ENCODE measurements around the gene AQR.
"Not testable (repeated sequence)": the region's sequence is repeated elsewhere in the genome, so short reads cannot be mapped to it uniquely, and the experiment has no call there.

AQR gene

GRCh38 chr15:34953851-34954250, 15.7 kb downstream of the AQR start:
- DNase-seq (ENCODE audit: low spot score): no peak
- no peak for FAIRE-seq

GRCh38 chr15:34952481-34952880, 17.1 kb downstream of the AQR start:
- FAIRE-seq (no peak), DNase-seq (ENCODE audit: low spot score) (no peak)

GRCh38 chr15:34951993-34952392, 17.5 kb downstream of the AQR start:
- FAIRE-seq: no peak
- no peak for DNase-seq (ENCODE audit: low spot score)

- DNase-seq (ENCODE audit: low spot score) (no peak), FAIRE-seq (no peak)
Measured at GRCh38 chr15:34944936-34945335, 24.6 kb downstream of the AQR start.

- FAIRE-seq (no peak), DNase-seq (ENCODE audit: low spot score) (no peak)
Measured at GRCh38 chr15:34943711-34944110, 25.8 kb downstream of the AQR start.

GRCh38 chr15:34943264-34943663, 26.3 kb downstream of the AQR start:
- not testable (repeated sequence) for FAIRE-seq; DNase-seq (ENCODE audit: low spot score)

- DNase-seq (ENCODE audit: low spot score) (no peak), FAIRE-seq (no peak)
Measured at GRCh38 chr15:34942363-34942762, 27.2 kb downstream of the AQR start.

GRCh38 chr15:34941831-34942230, 27.7 kb downstream of the AQR start:
- DNase-seq (ENCODE audit: low spot score): no peak
- no peak for FAIRE-seq

- no peak for FAIRE-seq
Measured at GRCh38 chr15:34941185-34941698, 28.3 kb downstream of the AQR start.

GRCh38 chr15:34933432-34933975, 36.0 kb downstream of the AQR start:
- no peak for FAIRE-seq
- DNase-seq (ENCODE audit: low spot score): no peak

More at GRCh38 chr15:34941185-34941698, 28.3 kb downstream of the AQR start:
- no peak for DNase-seq (ENCODE audit: low spot score)

GRCh38 chr15:34928349-34928748, 41.2 kb downstream of the AQR start:
- not testable (repeated sequence) for FAIRE-seq; DNase-seq (ENCODE audit: low spot score)

- DNase-seq (ENCODE audit: low spot score) (no peak), FAIRE-seq (no peak)
Measured at GRCh38 chr15:34927726-34928125, 41.8 kb downstream of the AQR start.

GRCh38 chr15:34914317-34914716, 55.2 kb downstream of the AQR start:
- FAIRE-seq (no peak), DNase-seq (ENCODE audit: low spot score) (no peak)

GRCh38 chr15:34905047-34905446, 64.5 kb downstream of the AQR start:
- FAIRE-seq (no peak), DNase-seq (ENCODE audit: low spot score) (no peak)

- DNase-seq (ENCODE audit: low spot score) (no peak), FAIRE-seq (no peak)
Measured at GRCh38 chr15:34904527-34904926, 65.0 kb downstream of the AQR start.

GRCh38 chr15:34900748-34901147, 68.8 kb downstream of the AQR start:
- DNase-seq (ENCODE audit: low spot score): no peak
- FAIRE-seq: no peak

GRCh38 chr15:34896183-34896582, 73.4 kb downstream of the AQR start:
- DNase-seq (ENCODE audit: low spot score): no peak
- no peak for FAIRE-seq

- FAIRE-seq (no peak), DNase-seq (ENCODE audit: low spot score) (no peak)
Measured at GRCh38 chr15:34893967-34894366, 75.6 kb downstream of the AQR start.

GRCh38 chr15:34892963-34893591, 76.5 kb downstream of the AQR start:
- FAIRE-seq (no peak), DNase-seq (ENCODE audit: low spot score) (no peak)

GRCh38 chr15:34890424-34890823, 79.1 kb downstream of the AQR start:
- no peak for FAIRE-seq

GRCh38 chr15:34889476-34889875, 80.1 kb downstream of the AQR start:
- DNase-seq (ENCODE audit: low spot score): no peak
- no peak for FAIRE-seq

More at GRCh38 chr15:34890424-34890823, 79.1 kb downstream of the AQR start:
- no peak for DNase-seq (ENCODE audit: low spot score)

GRCh38 chr15:34886134-34886533, 83.4 kb downstream of the AQR start:
- FAIRE-seq (no peak), DNase-seq (ENCODE audit: low spot score) (no peak)

- FAIRE-seq (no peak), DNase-seq (ENCODE audit: low spot score) (no peak)
Measured at GRCh38 chr15:34883633-34884032, 85.9 kb downstream of the AQR start.

Measured in RCC 7860 (cell line).